HG03460 (cell line): ENCODE results near the gene CCNDBP1.
"Not testable (repeated sequence)": the region's sequence is repeated elsewhere in the genome, so short reads cannot be mapped to it uniquely, and the experiment has no call there.

Source experiments
- ATAC-seq: cut with Tn5 transposase; IDR thresholded peaks from one replicate; pipeline ENCODE4 v1.9.1; 2021; ENCODE audit not compliant: unreplicated experiment

Gene CCNDBP1

GRCh38 chr15:43214169-43214568 lies 29.0 kb downstream of the CCNDBP1 start:
- no peak for ATAC-seq

GRCh38 chr15:43214592-43215295 lies 29.5 kb downstream of the CCNDBP1 start:
- no peak for ATAC-seq

- ATAC-seq = no peak
Observed at GRCh38 chr15:43215961-43216360, 30.8 kb downstream of the CCNDBP1 start.

- no peak for ATAC-seq
Observed at GRCh38 chr15:43218908-43219706, 33.9 kb downstream of the CCNDBP1 start.

DNA sequence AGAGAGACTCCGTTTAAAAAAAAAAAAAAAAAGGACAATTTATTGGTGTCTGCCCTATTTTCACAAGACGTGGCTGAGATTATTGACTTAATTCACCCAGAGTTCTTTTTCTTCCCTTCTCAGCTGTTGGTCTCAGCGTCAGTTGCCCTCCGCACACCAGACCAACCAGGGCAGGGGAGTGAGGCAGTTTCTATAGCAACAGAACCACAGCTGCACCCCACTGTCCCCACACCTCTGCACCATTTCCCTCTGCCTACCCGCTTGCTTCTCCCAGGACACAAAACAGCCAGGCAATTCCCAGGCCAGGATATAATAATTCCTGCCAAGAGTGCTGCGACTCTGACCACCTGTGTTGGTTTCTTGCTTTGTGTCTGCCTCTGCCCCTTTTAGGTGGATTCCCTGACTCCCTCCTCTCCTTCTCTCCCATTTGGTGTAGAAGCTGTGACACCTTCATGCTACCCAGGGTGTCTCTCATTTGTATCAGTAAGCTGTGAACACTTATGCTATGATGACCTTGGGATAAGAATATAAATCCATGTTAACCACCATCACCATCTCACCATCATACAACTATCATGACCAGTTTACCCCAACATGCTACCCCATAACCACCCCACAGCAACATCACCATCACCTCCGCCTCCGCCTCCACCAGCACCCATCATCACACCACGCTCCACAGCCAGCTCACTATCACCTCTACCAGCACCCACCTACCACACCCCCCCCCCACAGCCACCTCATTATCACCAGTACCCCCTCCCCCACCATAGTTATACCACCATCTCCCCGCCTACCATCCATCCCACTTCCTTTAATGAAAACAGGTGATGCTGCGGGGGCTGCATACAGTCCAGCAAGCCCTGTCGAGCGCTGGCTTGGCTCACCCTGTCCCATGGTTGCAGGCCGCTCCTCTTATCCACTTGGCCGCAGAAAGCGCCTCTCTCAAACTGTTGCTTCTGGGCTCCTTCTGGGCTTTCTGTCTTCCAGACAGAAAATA lies 35.0 kb downstream of the CCNDBP1 start:
- no peak for ATAC-seq

GRCh38 chr15:43220991-43221403 lies 35.8 kb downstream of the CCNDBP1 start, which contains the start of gene EPB42:
TSS of gene EPB42 (minus strand) at chr15:43221018. CDS start at chr15:43220825, 193 bp downstream.
- ATAC-seq = no peak

DNA sequence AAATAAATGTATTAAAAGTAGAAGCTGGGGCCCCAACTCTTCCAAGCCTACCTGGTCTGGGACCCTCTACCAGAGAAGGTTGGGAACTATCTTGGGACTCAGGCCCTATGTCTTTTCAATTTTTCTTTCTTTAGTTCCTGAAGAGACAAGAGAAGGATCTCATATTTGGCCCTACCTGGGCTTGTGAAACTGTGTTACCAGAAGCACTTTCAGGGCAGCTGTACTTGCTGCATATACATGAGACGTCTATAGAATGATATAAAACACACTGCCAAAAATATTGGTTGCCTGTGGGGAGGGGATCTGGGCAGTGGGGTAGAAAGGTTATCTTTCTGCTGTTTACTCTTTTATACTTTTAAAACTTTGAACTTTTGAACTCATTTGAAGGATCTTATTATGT lies 36.2 kb downstream of the CCNDBP1 start:
- ATAC-seq = no peak

DNA sequence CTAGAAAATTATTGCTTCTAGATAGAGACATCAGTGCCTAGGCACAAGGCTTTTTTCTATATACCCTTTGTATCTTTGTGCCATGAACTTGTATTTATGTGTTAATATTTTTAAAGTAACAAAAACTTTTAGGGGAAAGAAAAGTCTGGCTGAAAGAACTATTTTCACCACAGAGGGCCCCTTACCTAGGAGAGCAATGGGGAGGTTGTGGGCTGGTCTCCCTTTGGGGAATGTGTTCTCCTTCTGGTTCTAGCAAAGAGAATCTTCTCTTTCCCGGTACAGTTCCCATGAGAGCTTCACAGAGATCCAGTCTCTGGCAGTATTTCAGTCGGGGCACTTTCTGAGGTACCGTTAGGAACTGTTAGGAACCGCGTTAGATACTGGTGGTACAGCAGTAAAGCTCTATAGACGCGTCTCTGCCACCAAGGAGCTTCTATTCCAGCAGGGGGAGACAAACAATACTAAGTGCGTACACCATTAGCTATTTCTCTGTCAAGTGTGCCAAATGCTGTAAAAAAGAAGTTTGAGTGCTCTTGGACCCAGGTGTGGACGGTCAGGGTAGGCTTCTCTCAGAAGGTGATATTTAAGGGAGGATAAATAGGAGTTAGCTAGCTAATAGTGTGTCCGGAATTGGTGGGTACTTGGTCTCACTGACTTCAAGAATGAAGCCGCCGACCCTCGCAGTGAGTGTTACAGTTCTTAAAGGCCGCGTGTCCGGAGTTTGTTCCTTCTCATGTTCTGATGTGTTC lies 40.2 kb downstream of the CCNDBP1 start:
- no peak for ATAC-seq

DNA sequence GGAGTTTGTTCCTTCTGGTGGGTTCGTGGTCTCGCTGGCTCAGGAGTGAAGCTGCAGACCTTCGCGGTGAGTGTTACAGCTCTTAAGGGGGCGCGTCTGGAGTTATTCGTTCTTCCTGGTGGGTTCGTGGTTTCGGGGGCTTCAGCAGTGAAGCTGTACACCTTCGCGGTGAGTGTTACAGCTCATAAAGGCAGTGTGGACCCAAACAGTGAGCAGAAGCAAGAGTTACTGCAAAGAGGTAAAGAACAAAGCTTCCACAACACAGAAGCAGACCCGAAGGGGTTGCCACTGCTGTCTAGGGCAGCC lies 40.7 kb downstream of the CCNDBP1 start:
- not testable (repeated sequence) for ATAC-seq

DNA sequence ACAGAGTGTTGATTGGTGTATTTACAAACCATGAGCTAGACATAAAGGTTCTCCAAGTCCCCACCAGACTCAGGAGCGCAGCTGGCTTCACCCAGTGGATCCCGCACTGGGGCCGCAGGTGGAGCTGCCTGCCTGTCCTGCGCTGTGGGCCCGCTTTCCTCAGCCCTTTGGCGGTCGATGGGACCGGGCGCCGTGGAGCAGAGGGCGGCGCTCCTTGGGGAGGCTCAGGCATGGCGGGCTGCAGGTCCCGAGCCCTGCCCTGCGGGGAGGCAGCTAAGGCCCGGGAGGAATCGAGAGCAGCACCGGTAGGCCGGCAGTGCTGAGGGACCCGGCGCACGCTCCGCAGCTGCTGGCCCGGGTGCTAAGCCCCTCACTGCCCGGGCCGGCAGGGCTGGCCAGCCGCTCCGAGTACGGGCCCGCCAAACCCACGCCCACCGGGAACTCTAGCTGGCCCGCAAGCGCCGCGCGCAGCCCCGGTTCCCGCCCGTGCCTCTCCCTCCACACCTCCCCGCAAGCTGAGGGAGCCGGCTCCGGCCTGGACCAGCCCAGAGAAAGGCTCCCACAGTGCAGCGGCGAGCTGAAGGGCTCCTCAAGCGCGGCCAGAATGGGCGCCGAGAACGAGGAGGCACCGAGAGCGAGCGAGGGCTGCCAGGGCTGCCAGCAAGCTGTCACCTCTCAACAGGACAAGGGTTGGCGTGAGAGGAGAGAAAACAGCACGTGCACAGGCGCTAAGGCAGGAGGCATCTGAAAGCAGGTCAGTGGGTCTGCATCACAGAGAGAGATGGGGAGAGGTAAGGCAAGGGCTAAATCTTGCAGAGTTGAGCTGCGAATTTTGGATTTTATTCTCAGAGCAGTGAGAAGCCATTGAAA lies 41.5 kb downstream of the CCNDBP1 start:
- ATAC-seq = no peak

GRCh38 chr15:43229977-43230376 lies 44.8 kb downstream of the CCNDBP1 start:
- no peak for ATAC-seq

DNA sequence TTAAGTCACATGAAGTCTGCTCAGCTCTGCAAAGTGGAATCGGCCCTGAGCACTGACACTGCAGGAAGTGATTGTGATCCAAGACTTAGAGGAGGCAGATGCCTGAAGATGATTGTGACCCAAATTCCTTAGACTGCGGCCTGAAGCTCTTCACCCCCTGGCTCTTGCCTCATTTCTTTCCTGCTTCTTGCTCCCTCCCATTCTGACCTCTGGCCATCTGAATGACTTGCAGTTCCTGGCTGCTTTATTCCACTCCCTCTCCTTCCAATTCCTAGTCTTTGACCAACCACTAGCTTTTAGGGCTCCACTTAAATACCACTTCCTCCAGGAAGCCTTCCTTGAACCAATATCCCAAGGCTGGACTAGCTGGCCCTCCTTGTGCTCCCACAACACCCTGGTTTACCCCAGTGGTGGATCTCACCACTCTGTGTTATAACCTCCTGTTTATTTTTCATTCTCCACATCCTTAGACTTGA lies 45.5 kb downstream of the CCNDBP1 start:
- no peak for ATAC-seq

DNA sequence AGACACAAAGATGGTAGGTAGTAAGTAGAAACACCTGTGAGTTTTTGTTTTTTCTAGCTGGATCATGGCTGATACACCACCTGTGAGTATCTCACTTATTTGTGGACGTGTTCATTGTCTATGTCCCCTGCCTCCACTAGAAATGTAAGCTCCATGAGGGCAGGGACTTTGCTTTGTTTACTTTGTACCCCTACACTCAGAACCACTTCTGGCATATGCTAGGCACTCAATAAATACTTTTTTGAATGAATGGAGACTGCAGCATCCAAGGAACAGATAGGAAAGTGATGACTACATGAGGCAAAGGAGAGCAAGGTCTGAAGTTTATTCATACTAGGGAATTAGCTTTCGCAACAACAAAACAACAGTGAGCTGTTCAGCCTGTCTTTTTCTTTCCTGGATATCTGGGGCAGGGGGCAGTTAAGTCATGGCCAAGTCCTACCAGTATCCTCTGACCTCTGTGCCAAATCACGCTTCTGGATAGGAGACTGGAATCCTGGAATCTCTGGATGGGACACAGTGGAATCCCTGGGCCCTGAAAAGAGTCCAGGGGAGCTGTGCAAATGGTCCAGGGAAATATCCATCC lies 47.2 kb downstream of the CCNDBP1 start:
- no peak for ATAC-seq

- no peak for ATAC-seq
Observed at GRCh38 chr15:43235536-43235935, 50.3 kb downstream of the CCNDBP1 start.

- ATAC-seq = no peak
Observed at GRCh38 chr15:43237842-43238470, 52.8 kb downstream of the CCNDBP1 start.

DNA sequence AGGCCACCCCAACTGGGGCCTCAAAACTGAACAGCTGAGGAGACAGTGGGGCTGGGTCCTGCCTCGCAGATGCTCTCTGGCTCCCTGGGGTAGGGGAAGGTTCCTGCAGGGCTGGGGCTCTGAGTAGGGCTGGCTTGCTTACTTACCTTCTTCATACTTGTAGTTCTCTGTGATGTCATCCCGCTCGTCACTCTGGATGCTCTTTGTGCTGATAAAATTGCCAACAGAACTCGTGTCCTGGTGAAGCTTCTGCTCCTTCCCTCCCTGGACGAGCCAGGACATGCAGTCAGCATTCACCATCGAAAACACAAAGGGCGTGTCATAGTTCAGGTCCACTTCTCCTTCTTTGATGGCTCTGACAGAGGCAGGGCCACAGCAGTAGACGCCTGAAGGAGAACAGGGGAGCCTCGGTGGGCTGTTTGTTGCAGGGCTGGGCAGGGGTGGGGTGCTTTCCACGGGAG lies 53.5 kb downstream of the CCNDBP1 start:
- no peak for ATAC-seq

DNA sequence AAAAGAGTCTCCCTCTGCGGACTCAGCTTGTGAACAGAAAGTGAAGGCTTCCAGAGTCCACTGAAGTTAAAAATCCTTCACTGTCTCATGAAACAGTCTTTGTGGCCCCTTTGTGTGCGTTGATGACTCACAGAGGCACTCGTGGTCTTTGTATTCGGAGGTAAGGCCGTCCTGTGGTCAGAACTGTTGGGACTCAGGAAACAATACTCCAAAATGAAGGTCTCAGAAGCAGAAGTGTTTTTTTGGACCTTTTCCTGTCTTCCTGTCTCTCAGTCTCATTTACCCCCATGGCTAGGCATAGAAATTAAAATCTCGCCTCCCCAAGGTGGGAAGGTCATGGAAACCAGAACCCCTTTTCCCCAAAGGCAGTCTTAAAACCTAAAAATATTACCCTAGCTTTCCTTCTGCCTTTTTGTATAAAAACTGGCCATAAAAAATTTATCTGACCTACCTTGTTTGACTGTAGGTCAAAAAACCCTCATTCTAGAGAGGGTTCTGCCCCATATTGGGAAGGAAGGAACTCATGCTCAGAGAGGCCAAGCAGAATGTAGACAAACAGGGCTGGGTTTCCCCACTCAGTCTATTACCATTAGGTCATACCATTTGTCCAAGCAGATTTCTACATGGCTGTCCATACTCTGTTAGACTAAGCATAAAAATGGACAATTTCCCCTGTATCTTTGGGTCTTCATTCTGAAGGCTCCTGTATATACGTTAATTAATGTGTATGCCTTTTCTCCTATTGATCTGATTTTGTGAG lies 54.7 kb downstream of the CCNDBP1 start:
- ATAC-seq = no peak

- ATAC-seq = no peak
Observed at GRCh38 chr15:43241100-43241499, 55.9 kb downstream of the CCNDBP1 start.
